Esophagus muscularis mucosa (tissue), 4 donors: ENCODE results near the gene PRSS38. TPM values are rescaled to one million over a fixed set of nuclear protein-coding genes. Genes with fewer than 3 reads are reported as not detected.

Experiments
- DNase-seq: peaks from one replicate; pipeline ENCODE4 v3.0.0-alpha.2; 2017; ENCODE audit errors: extremely low spot score
- H3K27ac ChIP-seq, 4 donors: fragments of 200-600 bp; sonication (generic); replicated peaks in 1 of 4; 1 replicate in 3 of 4; 2 replicates in 1 of 4; pipeline ENCODE4 v1.5.1; 2016 to 2019; ENCODE audit warnings: mild to moderate bottlenecking in 1 of 4
- H3K27me3 ChIP-seq, 4 donors: fragments of 200-600 bp; sonication (generic); one replicate each; pipeline versions ENCODE4 v1.5.1 to v1.6.0; 2016 to 2019
- H3K36me3 ChIP-seq, 4 donors: fragments of 200-600 bp; sonication (generic); one replicate each; pipeline ENCODE4 v1.5.1; 2016 to 2019
- H3K4me1 ChIP-seq, 4 donors: fragments of 200-600 bp; sonication (generic); one replicate each; pipeline ENCODE4 v1.5.1; 2016 to 2019
- H3K4me3 ChIP-seq, 4 donors: fragments of 200-600 bp; sonication (generic); 1 replicate in 2 of 4; 2 replicates in 2 of 4; pipeline ENCODE4 v1.5.1; 2016 to 2019; ENCODE audit warnings: mild to moderate bottlenecking in 4 of 4, moderate library complexity in 1 of 4
- H3K9me3 ChIP-seq, 4 donors: fragments of 200-600 bp; sonication (generic); 1 replicate in 3 of 4; 2 replicates in 1 of 4; pipeline ENCODE4 v1.5.1; 2016 to 2019
- CTCF ChIP-seq, 3 experiments: fragments of 200-600 bp in 2 of 3; fragments of 450-650 bp in 1 of 3; sonication (generic) in 2 of 3; IDR thresholded peaks; one replicate each; pipeline ENCODE4 v1.5.1; 2017 to 2019; ENCODE audit warnings: antibody characterized with exemption in 3 of 3, mild to moderate bottlenecking in 2 of 3, moderate library complexity in 1 of 3
- EP300 ChIP-seq: sonication (generic); formaldehyde crosslinking; IDR thresholded peaks from one replicate; pipeline ENCODE4 v1.6.1; 2017; ENCODE audit warnings: antibody characterized with exemption
- POLR2A ChIP-seq: fragments of 450-650 bp; IDR thresholded peaks from one replicate; pipeline ENCODE4 v1.6.1; 2017; ENCODE audit warnings: antibody characterized with exemption, moderate library complexity, mild to moderate bottlenecking, low read depth
- POLR2AphosphoS5 ChIP-seq, 2 donors: sonication (generic); formaldehyde crosslinking; IDR thresholded peaks; one replicate each; pipeline ENCODE4 v1.6.1; 2017; ENCODE audit warnings: antibody characterized with exemption in 2 of 2
- WGBS: methylation state at CpG from one replicate; pipeline ENCODE4 v1.1.5; 2018; 5-methylcytosine and 5-hydroxymethylcytosine counted together
- intact Hi-C: fragments of 100-400 bp; cut with DNase I; formaldehyde crosslinking; loops from one replicate; pipeline ENCODE4 v1.15.1; 2023
- total RNA-seq, 4 donors: library from RNA; depleted of rRNA; stranded (reverse); fragments of >200 nt; gene quantifications; one replicate each; pipeline versions ENCODE4 v1.1.0 to v1.2.1, GENCODE V29; 2016

Gene PRSS38
- total RNA-seq, 4 donors from 2014 or later: not detected

- Histone ChIP-seq H3K36me3 (peaks cover 0 to 39% (median 27%) of the 10 kb centered on the region in 4 donors), H3K27ac (no peak overlapping the region), H3K4me3 (no peak overlapping the region), H3K27me3 (no peaks in the 10 kb centered on the region), H3K4me1 (peaks cover 4 to 12% (median 6%) of the 10 kb centered on the region in 4 donors), H3K9me3 (no peaks in the 10 kb centered on the region)
- intact Hi-C loops: no loop called here
- DNase-seq: no peak
- WGBS: 95% methylated on average over 9 of the region's 15 CpGs
- TF ChIP-seq POLR2A (no peak), POLR2AphosphoS5 (IDR thresholded peaks at IDR 0.05) (no peak)
Measured at GRCh38 chr1:227781314-227781930, 34.1 kb upstream of the PRSS38 start.

GRCh38 chr1:227782226-227782625 is 33.2 kb upstream of the PRSS38 start:
- 100% methylated on average over 1 of the region's 4 CpGs for WGBS
- TF ChIP-seq EP300 (no peak), CTCF (IDR thresholded peaks at IDR 0.05) (no peak), POLR2AphosphoS5 (IDR thresholded peaks at IDR 0.05) (no peak), POLR2A (no peak)
- Histone ChIP-seq H3K4me1 (peaks cover 12 to 21% (median 14%) of the 10 kb centered on the region in 4 donors), H3K4me3 (no peak overlapping the region), H3K27me3 (no peaks in the 10 kb centered on the region), H3K27ac (no peak overlapping the region), H3K9me3 (no peaks in the 10 kb centered on the region), H3K36me3 (peaks cover 0 to 35% (median 23%) of the 10 kb centered on the region in 4 donors)
- intact Hi-C loops: no loop called here
- DNase-seq: no peak

DNA sequence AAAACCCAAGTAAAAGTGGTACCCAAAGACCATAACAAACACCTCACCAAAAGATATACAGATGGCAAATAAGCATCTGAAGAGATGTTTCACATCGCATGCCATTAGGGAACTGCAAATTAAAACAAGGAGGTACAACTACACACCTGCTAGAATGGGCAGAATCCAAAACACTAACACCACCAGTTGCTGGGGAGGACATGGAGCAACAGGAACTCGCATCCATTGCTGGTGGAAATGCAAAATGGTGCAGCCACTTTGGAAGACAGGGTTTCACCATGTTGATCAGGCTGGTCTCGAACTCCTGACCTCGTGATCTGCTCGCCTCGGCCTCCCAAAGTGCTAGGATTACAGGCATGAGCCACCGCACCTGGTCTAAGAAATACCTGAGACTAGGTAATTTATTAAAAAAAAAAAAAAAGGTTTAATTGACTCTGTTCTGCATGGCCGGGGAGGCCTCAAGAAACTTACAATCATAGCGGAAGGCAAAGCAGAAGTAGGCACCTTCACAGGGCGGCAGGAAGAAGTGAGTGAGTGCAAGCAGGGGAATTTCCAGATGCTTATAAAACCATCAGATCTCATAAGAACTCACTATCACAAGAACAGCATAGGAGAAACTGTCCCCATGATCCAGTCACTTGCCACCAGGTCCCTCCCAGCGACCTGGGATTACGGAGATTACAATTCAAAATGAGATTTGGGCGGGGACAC is 30.2 kb upstream of the PRSS38 start:
- Histone ChIP-seq H3K27ac (no peak overlapping the region), H3K27me3 (no peaks in the 10 kb centered on the region), H3K36me3 (peaks cover 0 to 22% (median 18%) of the 10 kb centered on the region in 4 donors), H3K9me3 (no peaks in the 10 kb centered on the region), H3K4me1 (peaks cover 16 to 39% (median 29%) of the 10 kb centered on the region in 4 donors), H3K4me3 (no peak overlapping the region)
- no peak for DNase-seq
- intact Hi-C loops: no loop called here
- TF ChIP-seq POLR2A (no peak), EP300 (no peak), CTCF (IDR thresholded peaks at IDR 0.05) (no peak), POLR2AphosphoS5 (IDR thresholded peaks at IDR 0.05) (no peak)
- 88% methylated on average over 13 of the region's 13 CpGs for WGBS

DNA sequence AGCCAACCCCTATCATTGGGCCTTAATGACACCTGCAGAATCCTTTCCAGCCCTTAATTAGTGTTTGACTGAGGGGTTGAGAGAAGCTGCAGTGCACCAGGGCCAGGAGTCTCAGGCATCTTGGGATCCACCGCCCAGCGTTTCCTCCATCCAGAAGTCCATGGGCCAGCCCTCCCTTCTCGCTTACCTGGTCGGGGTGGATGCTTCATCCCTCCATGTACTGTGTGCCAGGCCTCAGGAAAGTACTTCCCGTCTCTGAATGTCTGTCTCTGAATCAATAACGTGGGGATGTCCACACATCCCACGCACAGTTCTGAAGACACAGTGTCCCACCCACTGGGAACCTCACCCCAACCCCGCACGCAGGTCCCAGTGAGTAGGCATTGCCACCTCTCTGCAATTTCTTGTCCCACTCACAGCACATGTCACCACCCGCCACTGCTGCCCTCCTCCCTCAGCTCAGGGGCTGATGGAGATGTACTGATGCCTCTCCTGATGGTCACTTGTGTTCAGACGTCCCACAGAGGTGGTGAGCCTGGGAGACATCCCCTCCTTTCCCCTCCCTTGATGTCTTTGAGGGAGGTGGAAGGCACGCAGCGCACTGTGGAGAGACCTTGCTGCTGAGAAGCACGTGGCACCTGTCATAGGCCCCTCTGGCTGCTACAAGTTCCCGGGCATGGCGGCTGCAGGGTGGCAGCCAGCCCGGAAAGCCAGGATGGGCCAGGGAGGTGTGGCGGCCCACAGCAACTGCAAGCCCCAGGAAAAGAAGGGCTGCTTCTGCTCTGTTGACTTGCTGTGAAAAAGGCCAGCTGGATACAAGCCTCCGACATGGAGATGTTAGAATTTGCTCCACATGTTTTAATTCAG is 29.4 kb upstream of the PRSS38 start:
- Histone ChIP-seq H3K9me3 (no peaks in the 10 kb centered on the region), H3K4me1 (peaks cover 16 to 39% (median 29%) of the 10 kb centered on the region in 4 donors), H3K4me3 (peak overlapping the region in 2 of 4 donors; percentile 64 to 69), H3K27me3 (no peaks in the 10 kb centered on the region), H3K27ac (no peak overlapping the region), H3K36me3 (peaks cover 0 to 14% (median 11%) of the 10 kb centered on the region in 4 donors)
- intact Hi-C loops: no loop called here
- DNase-seq: no peak
- 62% methylated on average over 14 of the region's 19 CpGs for WGBS
- no peak for TF ChIP-seq CTCF (IDR thresholded peaks at IDR 0.05)
- TF ChIP-seq POLR2AphosphoS5 (IDR thresholded peaks at IDR 0.05): no peak
- no peak for TF ChIP-seq POLR2A
- no peak for TF ChIP-seq EP300
